Gastrocnemius medialis (tissue), 4 donors: ENCODE results near the gene MYOM1.
"Not testable (repeated sequence)": the region's sequence is repeated elsewhere in the genome, so short reads cannot be mapped to it uniquely, and the experiment has no call there.

Source experiments
- POLR2A ChIP-seq, 2 donors: fragments of 450-650 bp; IDR thresholded peaks; one replicate each; pipeline ENCODE4 v1.6.1; 2017; ENCODE audit warnings: antibody characterized with exemption in 2 of 2, mild to moderate bottlenecking in 2 of 2, moderate library complexity in 2 of 2
- TF ChIP-seq, protein P1 (sequence below), 5 experiments: fragments of 450-650 bp in 3 of 5; fragments of 200-600 bp in 2 of 5; sonication (generic) in 2 of 5; IDR thresholded peaks in 4 of 5; conservative IDR thresholded peaks in 1 of 5; 1 replicate in 4 of 5; 2 replicates in 1 of 5; pipeline ENCODE4 v1.5.1; 2016 to 2019; ENCODE audit warnings: antibody characterized with exemption in 5 of 5, mild to moderate bottlenecking in 3 of 5, moderate library complexity in 3 of 5

DNA sequence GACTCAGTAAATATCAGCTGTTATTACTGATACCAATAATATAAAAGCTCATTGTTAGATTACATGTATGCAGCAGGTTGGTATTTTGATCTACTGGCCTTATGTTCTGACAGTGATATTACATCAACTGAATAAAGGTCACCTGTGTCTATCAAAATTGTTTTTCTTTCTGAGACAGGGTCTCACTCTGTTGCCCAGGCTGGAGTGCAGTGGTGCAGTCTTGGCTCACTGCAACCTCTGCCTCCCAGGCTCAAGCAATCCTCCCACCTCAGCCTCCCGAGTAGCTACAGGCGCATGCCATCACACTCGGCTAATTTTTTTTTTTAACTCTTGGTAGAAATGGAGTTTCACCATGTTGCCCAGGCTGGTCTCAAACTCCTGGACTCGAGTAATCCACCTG, 1.1 kb upstream of the MYOM1 start:
- TF ChIP-seq, protein P1, sequence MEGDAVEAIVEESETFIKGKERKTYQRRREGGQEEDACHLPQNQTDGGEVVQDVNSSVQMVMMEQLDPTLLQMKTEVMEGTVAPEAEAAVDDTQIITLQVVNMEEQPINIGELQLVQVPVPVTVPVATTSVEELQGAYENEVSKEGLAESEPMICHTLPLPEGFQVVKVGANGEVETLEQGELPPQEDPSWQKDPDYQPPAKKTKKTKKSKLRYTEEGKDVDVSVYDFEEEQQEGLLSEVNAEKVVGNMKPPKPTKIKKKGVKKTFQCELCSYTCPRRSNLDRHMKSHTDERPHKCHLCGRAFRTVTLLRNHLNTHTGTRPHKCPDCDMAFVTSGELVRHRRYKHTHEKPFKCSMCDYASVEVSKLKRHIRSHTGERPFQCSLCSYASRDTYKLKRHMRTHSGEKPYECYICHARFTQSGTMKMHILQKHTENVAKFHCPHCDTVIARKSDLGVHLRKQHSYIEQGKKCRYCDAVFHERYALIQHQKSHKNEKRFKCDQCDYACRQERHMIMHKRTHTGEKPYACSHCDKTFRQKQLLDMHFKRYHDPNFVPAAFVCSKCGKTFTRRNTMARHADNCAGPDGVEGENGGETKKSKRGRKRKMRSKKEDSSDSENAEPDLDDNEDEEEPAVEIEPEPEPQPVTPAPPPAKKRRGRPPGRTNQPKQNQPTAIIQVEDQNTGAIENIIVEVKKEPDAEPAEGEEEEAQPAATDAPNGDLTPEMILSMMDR (IDR thresholded peaks at IDR 0.05 in 4 of 5, conservative IDR thresholded peaks at IDR 0.05 in 1 of 5) = not testable (repeated sequence)
- TF ChIP-seq POLR2A (IDR thresholded peaks at IDR 0.05) = not testable (repeated sequence)
